ENCODE measurements around the gene NANOS2. TPM values are rescaled to one million over a fixed set of nuclear protein-coding genes. Genes with fewer than 3 reads are reported as not detected.

The NANOS2 gene
- total and polyA plus RNA-seq, 2 of the 13 experiments (the other 11 are each of a cell fraction or from before 2014, with no cell fraction given): not detected

DNA sequence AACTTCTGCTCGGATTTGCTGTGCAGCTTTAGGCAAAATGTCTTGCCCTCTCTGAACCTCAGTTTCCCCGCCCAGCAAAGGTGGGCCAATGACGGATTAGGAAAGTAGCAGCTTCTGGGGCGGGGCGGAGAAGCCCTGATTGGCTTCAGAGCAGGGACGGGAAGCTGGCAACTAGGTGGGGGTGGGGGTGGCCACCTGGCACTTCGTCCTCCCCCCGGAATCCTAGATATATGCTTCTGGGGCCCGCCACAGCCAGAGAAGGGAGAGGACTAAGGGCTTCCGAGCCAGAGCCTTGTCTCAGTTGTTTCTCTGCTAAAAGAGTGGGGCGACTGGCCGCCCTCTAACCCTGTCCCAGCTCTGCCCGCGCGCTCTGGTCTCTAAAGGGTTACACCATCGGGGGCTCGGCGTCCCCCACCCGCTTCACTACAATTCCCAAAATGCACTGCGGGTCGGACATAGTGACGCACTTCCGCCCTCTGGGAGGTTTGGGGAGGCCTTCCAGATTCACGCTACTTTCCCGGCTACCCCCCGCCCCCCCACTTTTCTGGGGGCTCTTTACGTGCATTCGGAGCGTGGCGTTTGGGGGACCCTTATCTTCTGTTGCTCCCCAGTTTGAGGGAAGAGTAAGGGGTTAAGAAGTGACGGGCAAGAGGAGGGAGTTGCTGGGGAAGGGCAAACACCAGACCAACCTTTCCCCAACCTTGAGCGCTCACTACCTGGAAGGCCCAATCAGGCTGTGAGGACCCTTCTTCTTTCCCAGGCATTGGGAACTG lies 28.0 kb downstream of the NANOS2 start (continued):
- TF ChIP-seq CCDC6 (CRISPR knock-in tag; IDR thresholded peaks at IDR 0.05) (no peak), GATAD2A (CRISPR knock-in tag; IDR thresholded peaks at IDR 0.05) (peak; percentile 65), KAT2B (IDR thresholded peaks at IDR 0.05; ENCODE audit: borderline replicate concordance, low read depth, low read length) (no peak), ZNF556 (CRISPR knock-in tag; IDR thresholded peaks at IDR 0.05; ENCODE audit: borderline replicate concordance) (peak; percentile 73; the same call in 1 of the 2 replicates), ZNF124 (CRISPR knock-in tag; IDR thresholded peaks at IDR 0.05) (peak; percentile 30; the same call in 1 of the 2 replicates), NFKB2 (CRISPR knock-in tag; IDR thresholded peaks at IDR 0.05; ENCODE audit: borderline replicate concordance) (peak; percentile 39; the same call in 1 of the 2 replicates), SAP130 (CRISPR knock-in tag; IDR thresholded peaks at IDR 0.05; ENCODE audit: low read depth) (peak; percentile 79), NPAS2 (CRISPR knock-in tag; IDR thresholded peaks at IDR 0.05; ENCODE audit: borderline replicate concordance) (no peak), ZNF552 (CRISPR knock-in tag; IDR thresholded peaks at IDR 0.05; ENCODE audit: borderline replicate concordance) (no peak), NFKBIZ (CRISPR knock-in tag; IDR thresholded peaks at IDR 0.05) (no peak), SUZ12 (IDR thresholded peaks at IDR 0.05; ENCODE audit: low read depth, low read length) (peak; percentile 63), ASH2L (IDR thresholded peaks at IDR 0.05; ENCODE audit: insufficient read length, low read depth, low read length) (peak; percentile 44), TGIF2 (CRISPR knock-in tag; IDR thresholded peaks at IDR 0.05) (no peak), SALL2 (CRISPR knock-in tag; IDR thresholded peaks at IDR 0.05) (peak; percentile 81), ISL2 (CRISPR knock-in tag; IDR thresholded peaks at IDR 0.05) (peak; percentile 58; the same call in 1 of the 2 replicates), PAWR (CRISPR knock-in tag; IDR thresholded peaks at IDR 0.05; ENCODE audit: borderline replicate concordance) (no peak), ATRX (CRISPR knock-in tag; IDR thresholded peaks at IDR 0.05; ENCODE audit: borderline replicate concordance) (no peak), DPF2 (CRISPR knock-in tag; IDR thresholded peaks at IDR 0.05; ENCODE audit: borderline replicate concordance, low read depth) (no peak), ZSCAN25 (CRISPR knock-in tag; IDR thresholded peaks at IDR 0.05) (no peak)
- TF ChIP-seq, protein P1, sequence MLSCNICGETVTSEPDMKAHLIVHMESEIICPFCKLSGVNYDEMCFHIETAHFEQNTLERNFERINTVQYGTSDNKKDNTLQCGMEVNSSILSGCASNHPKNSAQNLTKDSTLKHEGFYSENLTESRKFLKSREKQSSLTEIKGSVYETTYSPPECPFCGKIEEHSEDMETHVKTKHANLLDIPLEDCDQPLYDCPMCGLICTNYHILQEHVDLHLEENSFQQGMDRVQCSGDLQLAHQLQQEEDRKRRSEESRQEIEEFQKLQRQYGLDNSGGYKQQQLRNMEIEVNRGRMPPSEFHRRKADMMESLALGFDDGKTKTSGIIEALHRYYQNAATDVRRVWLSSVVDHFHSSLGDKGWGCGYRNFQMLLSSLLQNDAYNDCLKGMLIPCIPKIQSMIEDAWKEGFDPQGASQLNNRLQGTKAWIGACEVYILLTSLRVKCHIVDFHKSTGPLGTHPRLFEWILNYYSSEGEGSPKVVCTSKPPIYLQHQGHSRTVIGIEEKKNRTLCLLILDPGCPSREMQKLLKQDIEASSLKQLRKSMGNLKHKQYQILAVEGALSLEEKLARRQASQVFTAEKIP (CRISPR knock-in tag; IDR thresholded peaks at IDR 0.05; ENCODE audit: borderline replicate concordance): no peak
- TF ChIP-seq, protein P2, sequence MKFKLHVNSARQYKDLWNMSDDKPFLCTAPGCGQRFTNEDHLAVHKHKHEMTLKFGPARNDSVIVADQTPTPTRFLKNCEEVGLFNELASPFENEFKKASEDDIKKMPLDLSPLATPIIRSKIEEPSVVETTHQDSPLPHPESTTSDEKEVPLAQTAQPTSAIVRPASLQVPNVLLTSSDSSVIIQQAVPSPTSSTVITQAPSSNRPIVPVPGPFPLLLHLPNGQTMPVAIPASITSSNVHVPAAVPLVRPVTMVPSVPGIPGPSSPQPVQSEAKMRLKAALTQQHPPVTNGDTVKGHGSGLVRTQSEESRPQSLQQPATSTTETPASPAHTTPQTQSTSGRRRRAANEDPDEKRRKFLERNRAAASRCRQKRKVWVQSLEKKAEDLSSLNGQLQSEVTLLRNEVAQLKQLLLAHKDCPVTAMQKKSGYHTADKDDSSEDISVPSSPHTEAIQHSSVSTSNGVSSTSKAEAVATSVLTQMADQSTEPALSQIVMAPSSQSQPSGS (CRISPR knock-in tag; IDR thresholded peaks at IDR 0.05): peak; percentile 60; the same call in 1 of the 2 replicates
- TF ChIP-seq, protein P3, sequence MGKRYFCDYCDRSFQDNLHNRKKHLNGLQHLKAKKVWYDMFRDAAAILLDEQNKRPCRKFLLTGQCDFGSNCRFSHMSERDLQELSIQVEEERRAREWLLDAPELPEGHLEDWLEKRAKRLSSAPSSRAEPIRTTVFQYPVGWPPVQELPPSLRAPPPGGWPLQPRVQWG (CRISPR knock-in tag; IDR thresholded peaks at IDR 0.05; ENCODE audit: borderline replicate concordance, low read depth): no peak
- TF ChIP-seq, protein P4, sequence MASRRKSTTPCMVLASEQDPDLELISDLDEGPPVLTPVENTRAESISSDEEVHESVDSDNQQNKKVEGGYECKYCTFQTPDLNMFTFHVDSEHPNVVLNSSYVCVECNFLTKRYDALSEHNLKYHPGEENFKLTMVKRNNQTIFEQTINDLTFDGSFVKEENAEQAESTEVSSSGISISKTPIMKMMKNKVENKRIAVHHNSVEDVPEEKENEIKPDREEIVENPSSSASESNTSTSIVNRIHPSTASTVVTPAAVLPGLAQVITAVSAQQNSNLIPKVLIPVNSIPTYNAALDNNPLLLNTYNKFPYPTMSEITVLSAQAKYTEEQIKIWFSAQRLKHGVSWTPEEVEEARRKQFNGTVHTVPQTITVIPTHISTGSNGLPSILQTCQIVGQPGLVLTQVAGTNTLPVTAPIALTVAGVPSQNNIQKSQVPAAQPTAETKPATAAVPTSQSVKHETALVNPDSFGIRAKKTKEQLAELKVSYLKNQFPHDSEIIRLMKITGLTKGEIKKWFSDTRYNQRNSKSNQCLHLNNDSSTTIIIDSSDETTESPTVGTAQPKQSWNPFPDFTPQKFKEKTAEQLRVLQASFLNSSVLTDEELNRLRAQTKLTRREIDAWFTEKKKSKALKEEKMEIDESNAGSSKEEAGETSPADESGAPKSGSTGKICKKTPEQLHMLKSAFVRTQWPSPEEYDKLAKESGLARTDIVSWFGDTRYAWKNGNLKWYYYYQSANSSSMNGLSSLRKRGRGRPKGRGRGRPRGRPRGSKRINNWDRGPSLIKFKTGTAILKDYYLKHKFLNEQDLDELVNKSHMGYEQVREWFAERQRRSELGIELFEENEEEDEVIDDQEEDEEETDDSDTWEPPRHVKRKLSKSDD (CRISPR knock-in tag; IDR thresholded peaks at IDR 0.05; ENCODE audit: low read depth): no peak
- TF ChIP-seq, protein P5, sequence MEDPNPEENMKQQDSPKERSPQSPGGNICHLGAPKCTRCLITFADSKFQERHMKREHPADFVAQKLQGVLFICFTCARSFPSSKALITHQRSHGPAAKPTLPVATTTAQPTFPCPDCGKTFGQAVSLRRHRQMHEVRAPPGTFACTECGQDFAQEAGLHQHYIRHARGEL (CRISPR knock-in tag; IDR thresholded peaks at IDR 0.05): no peak

All from HepG2 (cell line).